Measurements from ENCODE around the gene CNOT8.
"Not testable (repeated sequence)": the region's sequence is repeated elsewhere in the genome, so short reads cannot be mapped to it uniquely, and the experiment has no call there.

DNA sequence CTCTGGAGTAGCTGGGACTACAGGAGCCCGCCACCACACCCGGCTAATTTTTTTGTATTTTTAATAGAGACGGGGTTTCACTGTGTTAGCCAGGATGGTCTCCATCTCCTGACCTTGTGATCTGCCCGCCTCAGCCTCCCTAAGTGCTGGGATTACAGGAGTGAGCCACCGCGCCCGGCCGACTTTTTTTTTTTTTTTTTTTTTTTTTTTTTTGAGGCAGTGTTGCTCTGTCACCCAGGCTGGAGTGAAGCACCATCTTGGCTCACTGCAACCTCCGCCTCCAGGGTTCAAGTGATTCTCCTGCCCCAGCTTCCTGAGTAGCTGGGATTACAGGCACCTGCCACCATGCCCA, 22.8 kb upstream of the CNOT8 start:
- TF ChIP-seq, protein P1, sequence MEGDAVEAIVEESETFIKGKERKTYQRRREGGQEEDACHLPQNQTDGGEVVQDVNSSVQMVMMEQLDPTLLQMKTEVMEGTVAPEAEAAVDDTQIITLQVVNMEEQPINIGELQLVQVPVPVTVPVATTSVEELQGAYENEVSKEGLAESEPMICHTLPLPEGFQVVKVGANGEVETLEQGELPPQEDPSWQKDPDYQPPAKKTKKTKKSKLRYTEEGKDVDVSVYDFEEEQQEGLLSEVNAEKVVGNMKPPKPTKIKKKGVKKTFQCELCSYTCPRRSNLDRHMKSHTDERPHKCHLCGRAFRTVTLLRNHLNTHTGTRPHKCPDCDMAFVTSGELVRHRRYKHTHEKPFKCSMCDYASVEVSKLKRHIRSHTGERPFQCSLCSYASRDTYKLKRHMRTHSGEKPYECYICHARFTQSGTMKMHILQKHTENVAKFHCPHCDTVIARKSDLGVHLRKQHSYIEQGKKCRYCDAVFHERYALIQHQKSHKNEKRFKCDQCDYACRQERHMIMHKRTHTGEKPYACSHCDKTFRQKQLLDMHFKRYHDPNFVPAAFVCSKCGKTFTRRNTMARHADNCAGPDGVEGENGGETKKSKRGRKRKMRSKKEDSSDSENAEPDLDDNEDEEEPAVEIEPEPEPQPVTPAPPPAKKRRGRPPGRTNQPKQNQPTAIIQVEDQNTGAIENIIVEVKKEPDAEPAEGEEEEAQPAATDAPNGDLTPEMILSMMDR (conservative IDR thresholded peaks at IDR 0.05) = not testable (repeated sequence)
- not testable (repeated sequence) for TF ChIP-seq ZFX (IDR thresholded peaks at IDR 0.05)

All from C4-2B (cell line).